GM19452 (cell line): ENCODE results near the gene PARVG.
A peak's percentile ranks its signal among the peaks of the same experiment; 100 is the strongest.

Source experiments
- ATAC-seq: cut with Tn5 transposase; IDR thresholded peaks from one replicate; pipeline ENCODE4 v1.9.1; 2021; ENCODE audit not compliant: unreplicated experiment

PARVG gene

DNA sequence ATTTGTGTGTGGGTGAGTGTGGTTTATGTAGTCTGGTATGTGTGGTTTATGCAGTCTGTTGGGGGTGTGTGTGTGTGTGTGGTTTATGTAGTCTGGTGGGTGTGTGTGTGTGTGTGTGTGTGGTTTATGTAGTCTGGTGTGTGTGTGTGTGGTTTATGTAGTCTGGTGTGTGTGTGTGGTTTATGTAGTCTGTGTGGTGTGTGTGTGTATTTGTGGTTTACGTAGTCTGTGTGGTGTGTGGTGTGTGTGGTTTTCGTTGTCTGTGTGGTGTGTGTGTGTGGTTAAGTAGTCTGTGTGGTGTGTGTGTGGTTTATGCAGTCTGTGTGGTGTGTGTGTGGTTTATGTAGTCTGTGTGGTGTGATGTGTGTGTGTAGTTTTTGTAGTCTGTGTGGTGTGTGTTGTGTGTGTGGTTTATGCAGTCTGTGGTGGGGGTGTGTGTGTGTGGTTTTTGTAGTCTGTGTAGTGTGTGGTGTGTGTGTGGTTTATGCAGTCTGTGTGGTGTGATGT lies 26.2 kb upstream of the PARVG start:
- ATAC-seq = no peak

DNA sequence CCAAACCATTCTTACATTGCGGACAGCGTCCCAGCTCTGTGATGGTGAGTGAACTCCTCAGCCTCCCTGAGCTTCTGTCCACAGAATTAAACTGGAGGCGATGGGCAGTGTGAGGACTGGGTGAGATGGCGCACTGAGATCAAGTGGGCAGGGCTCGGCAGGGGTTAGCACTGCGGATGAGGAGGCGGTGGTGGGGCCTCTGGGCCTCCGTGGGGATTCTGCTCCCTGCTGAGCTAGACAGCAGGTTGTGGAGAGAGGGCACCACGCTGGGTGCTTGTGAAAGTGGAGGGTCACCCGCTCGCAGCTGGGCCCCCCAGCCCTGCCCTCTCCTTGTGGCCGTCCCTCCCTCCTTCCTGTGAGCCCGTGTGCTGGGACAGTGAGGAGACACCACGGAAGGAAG lies 25.6 kb upstream of the PARVG start:
- ATAC-seq = no peak

GRCh38 chr22:44157916-44158618 lies 22.7 kb upstream of the PARVG start:
- no peak for ATAC-seq

GRCh38 chr22:44158816-44159215 lies 21.9 kb upstream of the PARVG start:
- ATAC-seq = no peak

DNA sequence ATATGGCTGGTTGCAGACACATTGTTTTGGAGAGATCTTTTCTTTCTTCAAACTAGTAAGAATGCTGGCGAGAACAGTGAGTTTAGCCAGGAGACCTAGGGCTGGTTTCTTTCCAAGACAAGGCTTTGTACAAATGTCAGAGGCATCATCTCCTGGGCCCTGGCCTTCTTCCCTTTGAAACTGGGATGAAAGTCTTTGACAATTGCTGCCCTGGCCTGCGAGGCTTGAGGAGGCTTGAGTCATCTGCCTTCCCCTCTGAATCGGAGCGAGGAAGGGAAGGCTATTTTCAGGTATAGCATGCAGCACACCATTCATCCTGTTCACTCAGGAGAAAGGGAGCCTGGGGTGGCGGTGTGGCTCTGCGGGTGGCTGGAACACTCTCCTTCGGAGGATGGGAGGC lies 21.5 kb upstream of the PARVG start:
- no peak for ATAC-seq

GRCh38 chr22:44159811-44160210 lies 20.9 kb upstream of the PARVG start:
- no peak for ATAC-seq

- ATAC-seq = no peak
Observed at GRCh38 chr22:44160421-44160820, 20.3 kb upstream of the PARVG start.

DNA sequence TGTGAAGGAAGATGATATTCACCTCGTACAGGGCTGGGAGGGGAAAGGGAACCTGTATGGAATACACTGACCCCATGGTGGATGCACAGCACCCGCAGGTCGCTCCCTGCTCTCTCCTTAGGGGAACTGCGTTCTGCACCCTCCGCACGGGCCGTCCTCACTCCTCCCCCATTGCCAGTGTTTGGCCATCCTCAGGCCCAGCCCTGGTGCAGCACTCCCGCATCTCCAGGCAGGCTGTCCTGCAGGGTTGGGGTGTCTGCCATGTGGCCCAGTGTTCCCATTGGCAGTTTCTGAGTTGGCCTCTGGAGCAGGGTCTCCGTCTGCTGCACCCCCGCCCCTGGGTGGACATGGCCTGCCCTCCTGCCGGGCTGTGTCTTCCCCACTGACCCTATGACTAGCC lies 19.1 kb upstream of the PARVG start:
- no peak for ATAC-seq

DNA sequence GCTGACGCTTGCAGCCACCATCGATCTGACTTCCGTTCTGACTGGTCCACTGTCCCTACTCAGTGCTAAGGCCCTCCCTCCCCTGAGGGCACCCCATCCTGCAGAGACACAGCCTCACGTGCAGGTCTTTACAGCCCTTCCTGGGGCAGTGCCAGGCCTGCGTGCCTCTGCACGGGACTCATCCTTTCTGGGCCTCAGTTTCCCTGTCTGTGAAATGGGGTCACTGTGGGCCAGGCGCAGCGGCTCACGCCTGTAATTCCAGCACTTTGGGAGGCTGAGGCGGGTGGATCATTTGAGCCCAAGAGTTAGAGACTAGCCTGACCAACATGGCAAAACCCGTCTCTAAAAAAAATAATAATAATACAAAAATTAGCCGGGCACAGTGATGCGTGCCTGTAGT lies 17.8 kb upstream of the PARVG start:
- ATAC-seq = no peak

DNA sequence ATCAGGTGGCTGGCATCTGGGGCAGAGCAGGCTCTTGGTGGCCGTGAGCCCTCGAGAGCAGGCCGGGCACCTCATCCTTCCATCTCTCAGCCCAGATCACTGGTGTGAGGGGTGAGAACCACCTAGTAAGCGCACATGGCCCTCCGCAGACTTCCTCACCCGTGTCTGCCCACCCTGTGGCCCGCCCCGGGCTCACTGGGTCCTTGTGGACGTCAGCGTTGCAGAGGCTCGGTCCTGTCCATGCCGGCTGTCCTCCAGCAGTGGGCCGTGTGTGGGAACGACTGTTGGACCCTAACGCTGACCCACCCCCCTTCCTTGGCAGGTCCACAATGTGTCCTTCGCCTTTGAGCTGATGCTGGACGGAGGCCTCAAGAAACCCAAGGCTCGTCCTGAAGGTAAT lies 17.2 kb upstream of the PARVG start:
- ATAC-seq = no peak

DNA sequence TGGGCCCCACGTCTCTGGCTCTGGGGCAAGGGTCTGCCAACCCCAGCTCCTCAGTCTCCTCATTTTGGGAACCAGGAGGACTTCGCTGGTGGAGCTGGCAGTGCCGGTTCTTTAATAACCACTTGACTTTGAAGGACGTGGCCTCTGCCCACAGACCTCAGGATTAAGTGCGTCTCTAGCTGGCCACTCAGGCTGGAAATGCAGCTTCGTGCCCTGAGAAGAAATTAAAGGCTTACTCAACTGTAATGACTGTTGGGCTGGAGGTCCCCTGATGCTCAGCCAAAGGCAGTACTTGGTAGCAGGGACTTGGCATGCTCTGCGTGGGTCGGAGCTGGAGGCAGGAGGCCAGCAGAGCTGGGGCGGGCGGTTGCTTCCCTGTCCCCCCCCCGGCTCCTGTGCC lies 16.7 kb upstream of the PARVG start:
- no peak for ATAC-seq

- ATAC-seq = no peak
Observed at GRCh38 chr22:44165286-44165874, 15.3 kb upstream of the PARVG start.

DNA sequence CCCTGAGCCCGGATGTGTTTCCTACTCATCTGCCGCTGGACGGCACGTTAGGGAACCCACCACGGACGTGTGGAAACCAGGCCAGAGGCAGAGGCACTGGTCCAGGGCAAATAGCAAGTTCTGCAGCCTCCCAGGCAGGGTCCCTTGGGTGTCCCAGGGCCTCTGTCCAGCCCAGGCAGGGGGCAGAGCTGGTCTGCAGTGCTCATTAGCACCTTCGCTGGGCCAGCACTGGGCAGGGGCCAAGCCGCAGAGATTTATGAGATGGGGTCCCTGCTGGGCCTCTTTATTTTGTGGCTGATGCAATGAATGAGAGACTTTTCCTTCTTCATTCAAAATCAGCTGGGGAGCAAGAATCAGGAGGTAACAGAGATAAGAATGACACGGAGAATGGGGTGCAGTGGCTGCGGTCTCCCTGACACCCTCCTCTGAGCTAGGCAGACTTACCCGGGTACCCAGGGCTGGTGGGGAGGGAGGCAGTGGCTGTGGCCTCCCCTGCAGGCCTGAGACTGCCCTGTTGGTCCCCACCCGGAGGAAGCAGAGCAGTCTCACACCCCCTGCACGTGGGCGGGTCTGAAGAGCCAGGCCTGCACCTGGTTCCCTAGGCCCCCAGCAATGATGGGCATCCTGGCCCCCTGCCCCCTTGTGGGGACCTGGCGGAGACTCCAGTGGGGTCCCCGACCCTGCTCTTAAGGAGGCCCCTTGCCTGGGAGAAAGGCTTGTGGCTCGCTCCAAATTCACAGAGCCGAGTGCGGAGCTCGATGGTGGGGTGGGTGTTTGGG lies 14.0 kb upstream of the PARVG start:
- ATAC-seq = no peak

DNA sequence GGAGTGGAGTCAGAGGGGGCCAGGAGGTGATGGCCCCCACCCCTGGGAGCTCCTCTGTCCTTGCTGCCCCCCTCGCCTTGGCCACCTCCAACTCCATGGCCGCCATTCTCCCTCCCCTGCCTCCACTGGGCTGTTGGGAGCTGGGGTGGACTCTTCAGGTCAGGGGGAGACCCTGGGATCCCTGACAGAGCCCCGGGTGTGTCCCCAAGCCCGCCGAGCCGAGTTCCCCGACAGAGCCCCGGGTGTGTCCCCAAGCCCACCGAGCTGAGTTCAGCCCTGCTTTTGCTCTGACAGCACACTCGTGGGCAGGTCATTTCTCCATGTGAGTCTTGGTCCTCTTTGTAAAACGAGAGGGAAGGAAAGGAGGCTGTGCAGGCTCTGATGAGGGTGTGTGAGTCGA lies 13.2 kb upstream of the PARVG start:
- no peak for ATAC-seq

DNA sequence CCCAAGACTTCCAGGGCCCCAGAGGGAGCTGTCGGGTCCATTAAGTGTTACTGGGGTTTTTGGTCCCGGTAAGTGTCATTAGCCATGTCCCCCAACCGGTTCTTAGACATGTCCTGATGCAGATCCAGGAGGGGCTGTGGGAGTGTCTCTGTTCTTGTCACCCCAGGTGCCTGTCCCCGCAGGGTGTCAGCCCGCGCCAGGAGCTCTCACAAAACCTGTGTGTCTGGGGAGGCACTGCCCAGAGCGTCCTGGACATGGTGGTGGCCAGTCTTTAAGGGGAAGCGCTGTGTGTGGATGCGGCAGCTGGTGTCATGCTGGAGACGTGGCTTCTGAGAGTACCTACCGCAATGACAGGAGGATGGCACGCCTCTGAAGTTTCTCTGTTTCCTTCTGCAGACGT lies 12.5 kb upstream of the PARVG start:
- ATAC-seq = no peak

- ATAC-seq = no peak
Observed at GRCh38 chr22:44170470-44170869, 10.3 kb upstream of the PARVG start.

DNA sequence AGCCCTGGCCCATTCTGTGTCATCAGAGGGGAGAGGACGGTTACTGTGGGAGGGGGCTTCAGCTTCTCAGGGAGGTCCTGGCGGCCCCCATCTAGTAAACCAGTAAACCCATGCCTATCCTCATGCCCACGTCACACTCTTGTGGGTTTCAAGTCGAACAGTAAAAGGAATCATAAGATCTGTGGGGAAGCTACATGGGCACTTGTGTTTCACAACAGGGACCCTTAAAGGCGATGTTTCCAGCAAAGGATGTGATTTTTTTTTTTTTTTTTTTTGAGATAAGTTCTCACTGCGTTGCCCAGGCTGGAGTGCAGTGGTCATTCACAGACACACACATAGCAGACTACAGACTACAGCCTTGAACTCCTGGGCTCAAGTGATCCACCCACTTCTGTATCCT lies 9.2 kb upstream of the PARVG start:
- no peak for ATAC-seq

- ATAC-seq = peak; percentile 75
Observed at GRCh38 chr22:44172370-44173108, 8.2 kb upstream of the PARVG start.

DNA sequence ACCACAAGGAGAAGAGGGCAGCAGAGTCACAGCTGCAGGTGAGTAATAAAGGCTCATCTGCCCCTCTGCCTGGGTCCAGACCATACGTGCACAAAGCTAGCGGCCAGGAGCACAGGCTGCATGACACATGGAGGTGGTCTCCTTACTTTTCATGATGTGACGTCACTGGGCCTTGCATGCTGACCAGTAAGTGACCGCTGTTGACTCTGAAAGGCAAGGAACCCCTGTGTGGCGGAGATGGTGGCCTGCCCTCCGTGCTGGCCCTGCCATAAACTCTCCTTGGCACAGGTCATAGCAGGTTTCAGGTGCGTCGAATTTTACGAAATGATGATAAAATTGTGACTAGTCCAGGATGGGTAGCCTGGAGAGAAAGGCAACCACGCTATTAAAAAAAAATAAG lies 7.6 kb upstream of the PARVG start:
- no peak for ATAC-seq

DNA sequence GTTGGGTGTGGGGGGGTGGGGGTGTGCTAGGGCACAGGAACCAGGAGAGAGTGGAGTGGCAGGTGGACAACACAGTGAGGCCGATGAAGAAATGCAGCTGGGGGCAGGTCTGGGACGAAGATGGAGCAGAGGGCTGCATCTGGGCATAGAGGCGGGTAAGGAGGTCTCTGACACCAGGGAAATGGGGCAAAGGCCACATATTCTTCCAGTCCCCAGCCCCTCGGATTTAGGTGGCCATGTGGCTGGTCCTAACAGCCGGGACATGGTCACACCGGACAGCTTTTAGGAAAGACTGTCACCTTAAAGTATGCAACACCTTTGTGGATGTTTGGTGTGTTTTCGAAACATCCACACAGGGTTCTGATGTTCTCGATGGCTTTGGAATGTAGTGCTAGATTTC lies 5.0 kb upstream of the PARVG start:
- no peak for ATAC-seq

DNA sequence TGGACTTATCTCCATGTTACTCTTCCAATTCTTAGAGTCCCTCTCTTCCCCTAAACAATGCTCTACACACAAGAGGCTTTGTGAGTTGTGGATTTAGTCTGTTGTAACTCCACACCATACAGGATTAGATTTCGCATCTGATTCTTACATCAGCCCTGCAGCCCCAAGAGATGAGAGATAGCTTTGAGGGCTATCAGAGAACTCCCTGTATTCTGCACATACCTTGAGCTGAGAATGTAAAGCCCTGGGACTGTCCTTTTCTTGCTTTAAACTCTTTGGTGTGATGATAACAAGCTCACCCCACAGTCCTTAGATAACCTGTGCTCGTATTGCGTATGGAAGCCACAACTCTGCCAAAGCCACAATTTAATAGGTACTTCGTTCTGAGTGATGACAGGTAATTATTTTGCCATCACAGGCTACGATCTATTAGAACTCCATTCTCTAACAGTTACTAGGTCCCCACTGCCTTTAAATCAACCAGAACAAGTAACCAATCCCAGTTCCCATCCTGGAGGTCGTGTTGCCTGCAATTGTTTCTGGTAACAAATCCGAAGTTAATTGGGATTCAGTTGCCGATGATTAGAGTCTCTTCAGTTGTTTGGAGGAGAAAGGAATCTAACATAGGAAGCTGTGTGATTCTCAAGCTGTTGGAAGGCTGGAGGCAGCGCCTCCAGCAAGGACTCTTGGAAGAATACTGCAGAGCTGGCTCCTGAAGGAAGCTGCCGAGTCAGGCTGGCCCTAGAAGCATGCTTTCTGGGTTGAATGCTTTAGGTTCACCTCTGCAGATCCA lies 1.3 kb upstream of the PARVG start:
- ATAC-seq = no peak
